ENCODE measurements around the gene CNOT11. TPM values are rescaled to one million over a fixed set of nuclear protein-coding genes. Genes with fewer than 3 reads are reported as not detected.

CNOT11 gene
- total RNA-seq, 1 experiment from 2014 or later: 54.0 TPM

GRCh38 chr2:101310090-101310833 is 57.6 kb downstream of the CNOT11 start (continued):
- TF ChIP-seq STAT6 (CRISPR knock-in tag; conservative IDR thresholded peaks at IDR 0.05; ENCODE audit: low read depth) (no peak), ZNF317 (CRISPR knock-in tag; IDR thresholded peaks at IDR 0.05; ENCODE audit: borderline replicate concordance, low read depth) (no peak), ZBTB43 (CRISPR knock-in tag; IDR thresholded peaks at IDR 0.05) (no peak), FOXK1 (CRISPR knock-in tag; IDR thresholded peaks at IDR 0.05) (no peak), TEAD4 (CRISPR knock-in tag; IDR thresholded peaks at IDR 0.05) (no peak), USF1 (CRISPR knock-in tag; IDR thresholded peaks at IDR 0.05) (no peak), ZNF219 (CRISPR knock-in tag; IDR thresholded peaks at IDR 0.05; ENCODE audit: borderline replicate concordance) (no peak), CBFB (CRISPR knock-in tag; IDR thresholded peaks at IDR 0.05; ENCODE audit: low read depth) (no peak), CTCF (IDR thresholded peaks at IDR 0.05) (no peak)

- Mint-ChIP-seq H3K4me3 (no peak overlapping the region), H3K9me3 (no peaks in the 10 kb centered on the region), H3K27me3 (ENCODE audit: low read depth) (peaks cover 12% of the 10 kb centered on the region), H3K27ac (no peak overlapping the region), H3K4me1 (peaks cover 31% of the 10 kb centered on the region), H3K36me3 (peaks cover 4% of the 10 kb centered on the region)
- ChIA-PET CTCF (no interaction called here), POLR2A (no interaction called here)
- DNase-seq (ENCODE audit: low spot score): no peak
- ATAC-seq: no peak
- TF ChIP-seq JAZF1 (CRISPR knock-in tag; IDR thresholded peaks at IDR 0.05): no peak
- no peak for TF ChIP-seq ZNF263 (CRISPR knock-in tag; IDR thresholded peaks at IDR 0.05; ENCODE audit: low read depth)
- no peak for TF ChIP-seq FOXP4 (CRISPR knock-in tag; IDR thresholded peaks at IDR 0.05)
- no peak for TF ChIP-seq ZNF281 (CRISPR knock-in tag; IDR thresholded peaks at IDR 0.05)
- no peak for TF ChIP-seq RORB (CRISPR knock-in tag; IDR thresholded peaks at IDR 0.05)
- no peak for TF ChIP-seq CTCF (IDR thresholded peaks at IDR 0.05)
- no peak for TF ChIP-seq NR1H2 (CRISPR knock-in tag; IDR thresholded peaks at IDR 0.05)
- no peak for TF ChIP-seq MLX (CRISPR knock-in tag; IDR thresholded peaks at IDR 0.05)
- TF ChIP-seq CDX4 (CRISPR knock-in tag; IDR thresholded peaks at IDR 0.05; ENCODE audit: borderline replicate concordance): no peak
- no peak for TF ChIP-seq ELF4 (CRISPR knock-in tag; IDR thresholded peaks at IDR 0.05; ENCODE audit: low read depth)
Observed at GRCh38 chr2:101310834-101311695, 58.4 kb downstream of the CNOT11 start.

All from WTC11 (cell line).